IPS DF 19.7 (cell line): ENCODE measurements around the gene KCMF1.

Experiments
- DNase-seq: peaks from one replicate; pipeline ENCODE4 v3.0.0-alpha.2; 2013; ENCODE audit warnings: low read depth, low spot score

The KCMF1 gene

DNA sequence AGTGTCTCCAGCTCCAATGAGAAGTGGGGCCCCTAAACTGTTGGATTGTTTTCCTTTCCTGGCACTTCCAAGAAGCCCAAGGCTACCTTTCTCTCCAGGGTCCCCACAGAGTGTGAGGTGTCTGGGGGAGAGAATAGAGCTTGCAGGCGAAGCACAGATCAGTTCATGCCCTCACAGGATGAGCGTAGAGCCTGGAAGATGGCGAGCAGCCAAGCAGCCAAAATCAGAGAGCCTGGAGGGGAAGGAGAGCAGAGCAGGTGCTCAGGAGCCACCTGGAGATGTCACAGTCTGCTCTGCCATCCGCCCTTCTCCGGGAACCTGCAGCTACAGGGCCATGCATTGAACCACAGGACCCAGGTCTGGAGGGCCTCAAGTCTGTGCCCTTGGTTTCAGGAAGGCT, 107.6 kb downstream of the KCMF1 start:
- DNase-seq, result no peak

DNA sequence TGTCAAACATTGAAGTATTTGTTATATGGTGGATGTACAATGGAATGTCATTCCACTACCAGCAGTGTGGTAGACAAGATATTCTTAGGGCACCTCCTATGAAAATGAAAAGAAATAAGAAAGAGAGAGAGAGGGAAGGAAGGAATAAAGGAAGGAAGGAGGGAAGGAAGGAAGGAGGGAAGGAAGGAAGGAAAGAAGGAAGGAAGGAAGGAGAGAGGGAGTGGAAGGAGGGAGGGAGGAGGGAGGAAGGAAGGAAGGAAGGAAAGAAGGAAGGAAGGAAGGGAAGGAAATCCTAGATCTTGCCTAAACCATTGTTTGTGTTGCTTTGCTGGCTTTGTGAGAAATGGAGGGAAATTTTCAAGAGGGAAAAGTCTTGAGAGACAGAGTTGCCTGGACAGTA, 112.1 kb downstream of the KCMF1 start:
- no peak for DNase-seq

DNA sequence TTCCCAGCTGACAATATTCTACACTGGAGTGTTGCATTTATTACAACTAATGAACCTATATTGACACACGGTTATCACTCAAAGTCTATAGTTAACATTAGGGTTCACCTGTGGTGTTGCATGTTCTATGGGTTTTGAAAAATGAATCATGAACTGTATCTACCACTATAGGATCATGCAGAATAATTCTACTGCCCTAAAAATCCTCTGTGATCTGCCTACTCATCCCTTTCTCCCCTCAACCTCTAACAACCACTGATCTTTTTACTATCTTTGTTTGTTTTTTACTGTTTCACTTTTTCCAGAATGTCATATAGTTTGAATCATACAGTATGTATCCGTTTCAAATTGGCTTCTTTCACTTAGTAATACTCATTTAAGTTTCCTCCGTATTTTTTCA, 114.6 kb downstream of the KCMF1 start:
- no peak for DNase-seq

DNA sequence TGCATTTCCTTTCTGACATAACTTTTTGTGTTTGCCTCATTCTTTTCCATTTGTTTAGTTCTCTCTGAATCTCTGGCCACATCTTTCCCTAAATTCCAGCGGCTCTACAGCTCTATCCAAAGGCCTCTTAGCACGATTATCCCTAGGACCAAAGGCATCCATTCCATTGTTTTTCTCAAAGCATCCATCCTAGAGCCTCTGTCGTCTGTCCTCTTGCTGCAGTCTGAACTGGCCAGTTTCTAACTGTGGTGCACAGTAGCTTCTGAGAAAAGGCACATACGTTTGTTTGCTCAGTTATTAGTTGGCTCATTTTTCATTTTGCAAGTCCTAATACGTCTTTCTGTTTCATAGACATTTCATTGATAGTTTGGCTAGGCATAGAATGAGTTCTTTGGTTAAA, 116.6 kb downstream of the KCMF1 start:
- DNase-seq, result no peak

DNA sequence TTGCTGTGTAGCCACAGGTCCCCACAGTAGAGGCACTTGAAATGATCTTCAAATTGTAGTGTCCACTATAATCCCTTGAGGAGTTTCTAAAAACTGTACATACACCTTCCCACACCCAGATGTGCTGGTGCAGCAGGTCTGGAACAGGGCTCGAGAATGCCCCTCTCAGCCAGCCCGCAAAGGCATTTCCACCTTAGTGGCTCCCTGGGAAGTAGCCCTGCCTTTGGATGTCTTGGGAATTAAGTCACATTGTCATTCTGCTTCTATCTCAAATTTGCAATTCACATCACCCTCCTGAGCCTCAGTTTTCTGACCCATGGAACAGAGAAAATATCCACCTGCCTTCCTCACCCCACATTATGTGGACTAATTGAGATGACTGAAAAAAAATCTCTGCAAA, 118.0 kb downstream of the KCMF1 start:
- no peak for DNase-seq

DNA sequence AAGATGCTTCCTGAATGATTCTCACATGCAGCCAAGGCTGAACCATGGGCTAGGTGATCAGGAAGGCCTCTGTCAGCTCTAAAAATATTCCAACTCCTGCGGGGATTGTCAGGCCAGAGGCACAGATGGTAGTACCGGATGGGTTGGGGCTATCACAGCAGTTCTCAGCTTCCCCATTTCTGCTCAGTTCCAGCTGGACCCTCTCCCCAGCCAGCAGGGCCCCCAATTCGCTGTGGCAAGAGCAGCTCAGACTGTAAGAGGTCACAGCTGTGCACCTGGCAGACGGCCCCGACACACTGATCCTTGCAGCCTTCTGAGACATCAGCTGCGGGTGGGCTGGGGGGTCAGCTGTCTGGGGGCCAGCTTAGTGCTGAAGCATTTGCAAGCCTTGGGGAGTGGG, 118.6 kb downstream of the KCMF1 start:
- DNase-seq, result no peak

DNA sequence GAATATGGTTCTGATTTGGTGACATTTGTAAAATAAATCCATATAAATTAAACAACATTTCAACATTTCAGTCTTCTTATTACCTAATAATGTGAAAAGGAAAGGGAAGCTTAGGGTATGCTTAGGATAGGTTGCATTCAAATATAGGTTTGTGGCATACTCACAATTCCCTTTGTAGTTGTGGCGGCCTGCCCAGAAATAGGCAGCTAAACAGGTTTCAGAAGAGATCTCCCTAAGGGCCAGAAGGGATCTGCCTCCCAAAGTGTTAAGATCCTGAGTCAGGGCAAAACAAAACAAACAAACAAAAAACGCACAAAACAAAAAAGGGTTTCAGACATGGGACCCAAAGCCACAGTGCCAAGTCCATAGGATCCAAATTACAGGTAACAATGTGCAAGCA, 120.9 kb downstream of the KCMF1 start:
- DNase-seq, result no peak

DNA sequence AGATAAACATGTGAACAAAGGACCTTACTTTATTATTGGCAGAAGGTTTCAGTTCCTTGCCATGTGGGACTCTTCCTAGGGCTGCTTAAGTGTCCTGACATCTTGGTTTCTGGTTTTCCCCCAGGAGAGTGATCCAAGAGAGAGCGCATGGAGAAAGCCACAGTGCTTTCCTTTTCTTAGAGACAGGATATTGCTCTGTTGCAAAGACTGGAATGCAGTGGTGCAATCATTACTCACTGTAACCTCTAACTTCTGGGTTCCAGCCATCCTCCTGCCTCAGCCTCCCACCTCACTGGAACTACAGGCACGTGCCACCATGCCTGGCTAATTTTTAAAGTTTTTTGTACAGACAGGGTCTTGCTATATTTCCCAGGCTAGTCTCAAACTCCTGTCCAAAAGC, 124.1 kb downstream of the KCMF1 start:
- no peak for DNase-seq

DNA sequence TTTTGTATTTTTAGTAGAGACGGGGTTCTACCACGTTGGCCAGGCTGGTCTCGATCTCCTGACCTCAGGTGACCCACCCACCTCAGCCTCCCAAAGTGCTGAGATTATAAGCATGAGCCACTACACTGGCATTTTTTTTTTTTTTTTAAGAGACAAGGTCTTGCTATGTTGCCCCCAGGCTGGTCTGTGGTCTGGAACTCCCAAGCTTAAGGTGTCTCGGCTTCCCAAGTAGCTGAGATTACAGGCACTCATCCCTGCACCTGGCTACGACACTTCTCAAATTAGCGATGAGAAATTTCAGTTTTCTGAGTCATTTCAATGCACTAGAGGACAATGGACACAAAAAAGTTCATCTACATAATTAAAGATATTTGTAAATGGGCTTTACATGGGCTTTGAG, 125.7 kb downstream of the KCMF1 start:
- no peak for DNase-seq

DNA sequence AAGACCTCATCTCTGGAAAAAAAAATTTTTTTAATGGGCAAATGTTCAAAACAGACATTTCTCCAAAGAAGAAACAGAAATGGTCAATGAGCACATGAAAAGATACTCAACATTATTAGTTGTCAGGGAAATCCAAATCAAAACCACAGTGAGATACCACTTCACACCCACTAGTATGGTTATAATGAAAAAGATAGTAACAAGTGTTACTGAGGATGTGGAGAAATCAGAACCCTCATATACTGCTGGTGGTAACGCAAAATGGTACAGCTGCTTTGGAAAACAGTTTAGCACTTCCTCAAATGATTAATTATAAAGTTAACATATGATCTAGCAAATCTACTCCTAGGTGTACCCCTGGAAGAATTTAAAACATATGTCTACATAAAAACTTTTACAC, 133.3 kb downstream of the KCMF1 start:
- DNase-seq, result no peak

DNA sequence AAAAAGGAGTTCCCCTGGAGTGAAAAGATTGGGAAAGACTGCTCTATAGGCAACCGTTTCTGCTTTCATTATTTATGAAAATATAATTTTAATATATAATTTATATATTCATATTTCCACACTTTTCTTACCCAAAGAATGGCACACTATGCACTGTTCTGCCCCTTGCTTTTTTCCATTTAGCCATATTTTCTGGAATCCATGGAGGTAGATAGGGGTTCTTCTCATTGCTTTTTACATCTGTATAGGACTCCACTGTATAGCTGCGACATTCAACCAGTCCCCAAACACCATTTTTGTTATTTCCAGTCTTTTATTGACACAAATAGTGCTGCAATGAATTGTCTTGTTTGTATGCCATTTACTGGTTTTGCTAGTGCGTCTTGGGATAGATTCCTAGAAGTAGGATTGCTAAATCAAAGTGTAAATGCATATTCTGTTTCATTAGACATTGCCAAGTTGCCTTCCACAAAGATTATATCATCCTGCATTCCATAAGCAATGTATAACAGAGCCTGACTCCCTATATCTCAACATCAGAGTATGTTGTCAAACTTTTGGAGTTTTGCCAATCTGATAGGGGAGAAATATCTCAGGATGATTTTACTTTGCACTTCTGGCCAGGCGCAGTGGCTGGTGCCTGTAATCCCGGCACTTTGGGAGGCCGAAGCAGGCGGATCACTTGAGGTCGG, 135.7 kb downstream of the KCMF1 start:
- no peak for DNase-seq
